H1 (cell line): ENCODE data around the gene XPNPEP2.

Experiments
- BRCA1 ChIP-seq: IDR thresholded peaks from 2 replicates; pipeline ENCODE4 v1.6.1; 2012; ENCODE audit warnings: low read depth, low read length, improper control_type of control experiment
- CHD1 ChIP-seq: IDR thresholded peaks from 2 replicates; pipeline ENCODE4 v1.6.1; 2012; ENCODE audit warnings: low read depth, low read length, improper control_type of control experiment
- CHD2 ChIP-seq: IDR thresholded peaks from 2 replicates; pipeline ENCODE4 v1.6.1; 2012; ENCODE audit warnings: low read length, improper control_type of control experiment
- CTCF ChIP-seq, 3 experiments: IDR thresholded peaks; 1 replicate in 2 of 3; 2 replicates in 1 of 3; pipeline versions ENCODE4 v1.5.1 to v1.6.1; 2011; ENCODE audit warnings: low read length in 3 of 3, mild to moderate bottlenecking in 3 of 3, inconsistent platforms in 2 of 3, low read depth in 1 of 3, moderate library complexity in 1 of 3; ENCODE audit not compliant: insufficient read depth in 1 of 3; ENCODE audit errors: control extremely low read depth in 1 of 3
- EZH2 ChIP-seq: fragments of 200-600 bp; sonication (generic); IDR thresholded peaks from 2 replicates; pipeline ENCODE4 v1.7.1; 2012; ENCODE audit warnings: low read depth, mild to moderate bottlenecking, moderate library complexity, low read length, inconsistent platforms; ENCODE audit not compliant: severe bottlenecking
- KDM5A ChIP-seq: fragments of 200-600 bp; IDR thresholded peaks from 2 replicates; pipeline ENCODE4 v1.7.1; 2012; ENCODE audit warnings: mild to moderate bottlenecking, low read length, inconsistent platforms, mixed read lengths
- RAD21 ChIP-seq, 2 experiments: IDR thresholded peaks in 1 of 2; conservative IDR thresholded peaks in 1 of 2; 2 replicates each; pipeline ENCODE4 v1.6.1; 2011; ENCODE audit warnings: low read depth in 2 of 2, low read length in 2 of 2, improper control_type of control experiment in 1 of 2, inconsistent platforms in 1 of 2, mild to moderate bottlenecking in 1 of 2, moderate library complexity in 1 of 2
- RNF2 ChIP-seq: fragments of 200-900, 300-1000 bp; sonication (generic); IDR thresholded peaks from 2 replicates; pipeline ENCODE4 v1.7.1; 2016; ENCODE audit warnings: borderline replicate concordance, low read depth, mild to moderate bottlenecking, antibody characterized with exemption, low read length; ENCODE audit not compliant: poor library complexity, severe bottlenecking; ENCODE audit errors: missing control alignments
- SP1 ChIP-seq: IDR thresholded peaks from 2 replicates; pipeline ENCODE4 v1.6.1; 2011; ENCODE audit warnings: low read depth, low read length
- SUZ12 ChIP-seq: fragments of 200-600 bp; sonication (generic); IDR thresholded peaks from 2 replicates; pipeline ENCODE4 v1.6.1; 2012; ENCODE audit warnings: mild to moderate bottlenecking, inconsistent platforms, low read length, moderate library complexity, mixed read lengths

GRCh38 chrX:129693354-129693753, 45.4 kb upstream of the XPNPEP2 start:
- no peak for TF ChIP-seq RAD21 (IDR thresholded peaks at IDR 0.05 in 1 of 2, conservative IDR thresholded peaks at IDR 0.05 in 1 of 2; ENCODE audit: low read depth in 2 of 2, low read length in 2 of 2)
- TF ChIP-seq CTCF (IDR thresholded peaks at IDR 0.05; ENCODE audit: control extremely low read depth in 1 of 3, insufficient read depth in 1 of 3, low read depth in 1 of 3, low read length in 3 of 3) = no peak
- no peak for TF ChIP-seq SUZ12
- TF ChIP-seq CHD1 = no peak
- no peak for TF ChIP-seq CHD2
- TF ChIP-seq RNF2 = no peak
- TF ChIP-seq BRCA1 = no peak
- no peak for TF ChIP-seq SP1
- TF ChIP-seq KDM5A = no peak
- TF ChIP-seq EZH2 = no peak
